Activated T-cell treated with anti-CD3 and anti-CD28 coated beads, Interleukin-2, amount 50 U/mL, for 72 hours (primary cell): Measurements from ENCODE around the gene TWIST1. TPM values are rescaled to one million over a fixed set of nuclear protein-coding genes. Genes with fewer than 3 reads are reported as not detected.

Experiments
- ATAC-seq, 2 donors: fragments of 150-1000 bp; cut with Tn5 transposase; replicated peaks in 1 of 2; 2 replicates each; pipeline ENCODE4 v1.10.0; 2021; ENCODE audit warnings: moderate library complexity in 2 of 2, mild to moderate bottlenecking in 1 of 2
- DNase-seq, 2 donors: peaks; one replicate each; pipeline ENCODE4 v3.0.0; 2021 to 2022; ENCODE audit warnings: mixed read lengths in 1 of 2
- H3K27ac Mint-ChIP-seq: one replicate; pipeline ENCODE4 v1.8.0; 2022; ENCODE audit warnings: mild to moderate bottlenecking, moderate library complexity, mixed read lengths
- H3K27me3 Mint-ChIP-seq: one replicate; pipeline ENCODE4 v1.8.0; 2022; ENCODE audit warnings: low read depth, mixed read lengths
- H3K36me3 Mint-ChIP-seq, 2 donors: one replicate each; pipeline ENCODE4 v1.8.0; 2022; ENCODE audit warnings: mixed read lengths in 2 of 2, mild to moderate bottlenecking in 1 of 2; ENCODE audit not compliant: insufficient read depth in 2 of 2
- H3K4me1 Mint-ChIP-seq: one replicate; pipeline ENCODE4 v1.8.0; 2022; ENCODE audit warnings: low read depth, mixed read lengths
- H3K4me3 Mint-ChIP-seq, 2 donors: one replicate each; pipeline ENCODE4 v1.8.0; 2022; ENCODE audit warnings: mild to moderate bottlenecking in 2 of 2, mixed read lengths in 2 of 2, moderate library complexity in 2 of 2
- H3K9me3 Mint-ChIP-seq, 2 donors: one replicate each; pipeline ENCODE4 v1.8.0; 2022; ENCODE audit warnings: mixed read lengths in 2 of 2
- total RNA-seq, 2 donors: library from RNA; stranded (reverse); gene quantifications; one replicate each; pipeline ENCODE4 v1.2.3, GENCODE V29; 2022

Gene TWIST1
- total RNA-seq, 2 donors from 2014 or later: 0.48 to 6.5 TPM

GRCh38 chr7:19098510-19098909, 18.9 kb downstream of the TWIST1 start:
- no peaks in the 10 kb centered on the region for H3K9me3 Mint-ChIP-seq
- no peaks in the 10 kb centered on the region for H3K36me3 Mint-ChIP-seq
- ATAC-seq: no peak
- no peak for DNase-seq
- H3K4me1 Mint-ChIP-seq: no peaks in the 10 kb centered on the region
- no peak overlapping the region for H3K27ac Mint-ChIP-seq
- H3K27me3 Mint-ChIP-seq: peaks cover 7% of the 10 kb centered on the region
- no peak overlapping the region for H3K4me3 Mint-ChIP-seq

DNA sequence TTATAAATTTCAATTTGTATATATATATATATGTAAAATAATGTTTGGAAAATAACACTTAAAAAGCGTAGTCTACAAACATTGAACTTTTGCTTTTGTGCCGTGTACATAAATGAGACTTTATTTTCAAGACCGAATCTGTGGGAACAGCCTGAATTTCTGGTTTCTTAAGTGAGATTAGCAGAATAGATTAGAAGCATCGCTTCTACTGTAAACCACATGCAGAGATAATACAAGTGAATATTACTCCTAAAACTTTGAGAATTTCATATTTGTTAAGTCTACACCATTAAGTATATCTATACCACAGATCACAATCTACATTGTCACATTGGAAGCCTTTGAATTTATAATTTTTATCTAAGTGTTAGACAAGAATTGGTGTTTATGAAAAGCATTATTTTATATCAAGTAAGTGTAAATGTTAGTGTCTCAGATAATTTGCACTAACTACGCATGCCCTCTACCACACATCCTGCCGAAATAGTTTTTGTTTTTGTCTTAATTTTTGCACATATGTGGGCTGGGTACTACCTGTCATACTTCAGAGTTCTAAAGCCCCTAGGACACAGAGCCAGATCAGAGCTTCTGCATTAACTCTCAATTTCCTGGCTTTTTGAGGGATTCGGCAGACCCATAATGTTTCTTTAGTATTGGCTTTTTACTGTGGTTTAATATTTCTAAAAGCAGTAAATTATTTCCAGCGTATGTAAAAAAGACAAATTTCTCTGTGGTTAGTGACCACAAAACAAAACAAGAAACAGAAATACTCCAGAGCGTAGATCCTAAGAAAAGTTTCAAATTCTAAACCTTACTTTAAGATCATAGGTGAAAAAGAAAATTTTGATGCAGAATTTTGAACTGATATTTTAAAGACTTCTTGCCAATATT, 20.0 kb downstream of the TWIST1 start:
- H3K9me3 Mint-ChIP-seq: peaks cover 0 to 2% of the 10 kb centered on the region in 2 donors
- ATAC-seq (no peak), DNase-seq (no peak)
- H3K36me3 Mint-ChIP-seq: no peaks in the 10 kb centered on the region
- no peak overlapping the region for H3K4me3 Mint-ChIP-seq
- H3K27ac Mint-ChIP-seq: no peak overlapping the region
- H3K27me3 Mint-ChIP-seq: no peaks in the 10 kb centered on the region
- H3K4me1 Mint-ChIP-seq: no peaks in the 10 kb centered on the region

DNA sequence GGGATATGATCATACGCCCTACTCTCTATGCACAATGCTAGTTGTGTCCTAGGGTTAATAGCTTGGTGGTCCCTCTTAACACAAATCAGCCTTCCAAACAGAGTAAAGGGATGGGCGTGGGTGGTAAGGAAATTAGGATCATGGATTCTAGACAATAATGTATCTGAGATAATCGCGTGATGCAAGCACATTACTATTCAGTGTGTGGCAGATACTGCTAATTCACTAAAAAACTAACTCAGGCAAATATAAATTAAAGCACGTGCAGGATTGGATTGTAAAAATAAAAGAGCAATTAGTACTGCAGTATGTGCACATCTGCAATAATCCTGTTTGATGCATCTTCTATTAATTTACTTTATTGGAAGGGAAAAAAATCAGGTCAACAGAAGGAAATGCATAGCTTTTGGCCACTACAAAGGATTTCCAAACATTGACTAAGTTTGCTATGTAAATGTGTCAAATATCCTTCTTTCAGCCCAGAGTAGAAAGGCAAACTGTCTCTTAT, 22.0 kb downstream of the TWIST1 start:
- no peaks in the 10 kb centered on the region for H3K4me1 Mint-ChIP-seq
- H3K9me3 Mint-ChIP-seq: peaks cover 0 to 3% of the 10 kb centered on the region in 2 donors
- no peaks in the 10 kb centered on the region for H3K27me3 Mint-ChIP-seq
- no peaks in the 10 kb centered on the region for H3K36me3 Mint-ChIP-seq
- ATAC-seq (no peak), DNase-seq (no peak)
- H3K4me3 Mint-ChIP-seq: no peak overlapping the region
- H3K27ac Mint-ChIP-seq: no peak overlapping the region

- Mint-ChIP-seq H3K27ac (no peak overlapping the region), H3K9me3 (peaks cover 0 to 3% of the 10 kb centered on the region in 2 donors), H3K36me3 (no peaks in the 10 kb centered on the region), H3K4me3 (no peak overlapping the region), H3K27me3 (no peaks in the 10 kb centered on the region), H3K4me1 (no peaks in the 10 kb centered on the region)
- no peak for ATAC-seq
- DNase-seq: no peak
Measured at GRCh38 chr7:19094598-19095352, 22.7 kb downstream of the TWIST1 start.

DNA sequence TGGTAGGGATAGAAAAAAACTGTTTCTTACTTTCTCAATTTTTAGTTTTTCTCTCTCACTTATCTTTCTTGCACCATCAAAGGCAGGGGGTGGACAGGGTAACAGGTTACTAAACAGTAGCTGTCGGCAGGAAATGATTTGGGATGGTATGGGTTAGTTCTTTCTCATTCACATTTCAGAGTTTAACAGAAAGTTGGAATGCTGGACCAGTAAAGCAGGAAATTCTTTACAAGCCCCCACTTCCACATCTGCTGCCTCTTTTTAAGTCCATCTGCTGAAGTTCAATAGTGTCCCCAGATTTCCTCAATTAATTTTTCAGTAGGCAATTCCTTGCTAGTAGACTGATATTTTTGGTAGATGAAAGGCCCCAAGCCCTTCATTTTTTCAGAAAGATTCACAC, 23.3 kb downstream of the TWIST1 start:
- Mint-ChIP-seq H3K4me3 (no peak overlapping the region), H3K9me3 (peaks cover 0 to 3% of the 10 kb centered on the region in 2 donors), H3K36me3 (no peaks in the 10 kb centered on the region), H3K27ac (no peak overlapping the region), H3K4me1 (no peaks in the 10 kb centered on the region), H3K27me3 (no peaks in the 10 kb centered on the region)
- DNase-seq (no peak), ATAC-seq (no peak)

DNA sequence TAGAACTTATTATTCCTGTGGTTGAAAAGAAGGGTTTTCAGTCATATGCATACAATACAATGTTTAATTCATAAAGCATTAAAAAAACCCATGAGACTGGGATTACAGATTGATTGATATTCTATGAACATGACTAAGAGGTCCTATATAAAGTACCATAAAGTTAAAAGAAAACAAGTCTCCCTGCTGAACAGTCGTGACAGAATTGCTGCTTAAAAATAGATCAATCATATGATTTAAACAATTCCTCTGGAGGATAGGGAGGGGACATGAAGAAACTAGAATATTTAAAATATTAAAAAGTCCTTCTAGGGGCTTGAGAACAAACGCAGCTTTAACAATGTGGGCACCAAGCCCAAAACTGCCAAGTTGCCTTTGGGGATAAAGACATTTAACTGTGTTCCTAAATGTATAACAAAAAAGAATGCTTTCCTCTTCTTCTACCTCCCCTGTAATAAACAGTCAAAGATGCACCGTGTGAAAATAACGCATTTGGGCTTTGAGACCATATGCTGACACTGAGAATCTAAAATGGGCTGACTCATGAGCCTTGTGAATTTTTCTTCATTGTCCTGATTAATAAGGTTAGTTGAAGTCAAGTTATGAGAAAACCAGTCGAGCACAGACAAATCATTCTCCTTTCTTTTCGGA, 25.8 kb downstream of the TWIST1 start:
- DNase-seq (no peak), ATAC-seq (no peak)
- H3K36me3 Mint-ChIP-seq: no peaks in the 10 kb centered on the region
- no peak overlapping the region for H3K27ac Mint-ChIP-seq
- H3K4me1 Mint-ChIP-seq: no peaks in the 10 kb centered on the region
- H3K4me3 Mint-ChIP-seq: no peak overlapping the region
- H3K9me3 Mint-ChIP-seq: peaks cover 0 to 3% of the 10 kb centered on the region in 2 donors
- no peaks in the 10 kb centered on the region for H3K27me3 Mint-ChIP-seq

DNA sequence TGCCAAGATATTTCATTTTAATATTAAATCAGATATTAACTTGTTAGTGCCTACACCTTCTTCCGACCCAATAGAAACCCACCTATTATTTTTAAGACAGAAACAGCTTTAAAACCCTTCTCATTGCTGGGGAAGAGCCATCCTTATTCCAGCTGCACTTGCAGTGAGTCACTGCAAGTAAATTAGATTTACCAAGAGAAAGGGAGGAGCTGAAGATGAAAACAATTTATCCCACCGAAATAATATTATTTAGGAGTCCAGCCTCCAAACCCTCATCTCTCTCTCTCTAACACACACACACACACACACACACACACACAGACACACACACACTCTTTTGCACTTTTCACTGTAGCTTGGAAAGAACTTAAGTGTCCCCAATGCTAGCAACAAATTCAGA, 26.9 kb downstream of the TWIST1 start:
- ATAC-seq: no peak
- Mint-ChIP-seq H3K9me3 (peaks cover 0 to 3% of the 10 kb centered on the region in 2 donors), H3K4me3 (no peak overlapping the region), H3K27ac (no peak overlapping the region), H3K27me3 (no peaks in the 10 kb centered on the region), H3K36me3 (no peaks in the 10 kb centered on the region), H3K4me1 (no peaks in the 10 kb centered on the region)
- DNase-seq: no peak

DNA sequence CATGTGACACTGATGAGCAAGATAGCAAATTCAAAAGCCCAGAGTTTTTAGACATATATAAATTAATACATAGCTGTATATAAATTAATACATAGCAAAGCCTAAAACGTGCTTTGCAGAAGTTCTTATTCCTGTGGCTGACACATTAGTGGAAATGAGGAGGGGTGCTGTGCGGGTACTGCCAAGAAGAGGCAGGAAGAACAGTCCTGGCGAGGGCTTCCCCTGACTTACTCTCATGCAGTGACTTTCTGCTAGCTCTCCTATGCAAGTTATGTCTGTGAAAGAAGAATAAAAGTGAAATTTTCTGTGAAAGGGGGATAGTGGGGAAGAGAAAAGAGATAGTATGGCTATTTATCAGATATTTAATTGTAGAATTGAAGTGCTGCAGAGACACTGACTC, 27.6 kb downstream of the TWIST1 start:
- no peaks in the 10 kb centered on the region for H3K4me1 Mint-ChIP-seq
- no peak overlapping the region for H3K27ac Mint-ChIP-seq
- peaks cover 0 to 6% of the 10 kb centered on the region in 2 donors for H3K9me3 Mint-ChIP-seq
- DNase-seq: no peak
- H3K27me3 Mint-ChIP-seq: no peaks in the 10 kb centered on the region
- H3K4me3 Mint-ChIP-seq: no peak overlapping the region
- no peaks in the 10 kb centered on the region for H3K36me3 Mint-ChIP-seq
- ATAC-seq: no peak

- Mint-ChIP-seq H3K4me1 (no peaks in the 10 kb centered on the region), H3K27ac (no peak overlapping the region), H3K9me3 (peaks cover 0 to 6% of the 10 kb centered on the region in 2 donors), H3K4me3 (no peak overlapping the region), H3K36me3 (no peaks in the 10 kb centered on the region), H3K27me3 (no peaks in the 10 kb centered on the region)
- DNase-seq (no peak), ATAC-seq (no peak)
Measured at GRCh38 chr7:19089378-19089777, 28.1 kb downstream of the TWIST1 start.

- no peak overlapping the region for H3K4me3 Mint-ChIP-seq
Measured at GRCh38 chr7:19080093-19080492, 37.3 kb downstream of the TWIST1 start.

DNA sequence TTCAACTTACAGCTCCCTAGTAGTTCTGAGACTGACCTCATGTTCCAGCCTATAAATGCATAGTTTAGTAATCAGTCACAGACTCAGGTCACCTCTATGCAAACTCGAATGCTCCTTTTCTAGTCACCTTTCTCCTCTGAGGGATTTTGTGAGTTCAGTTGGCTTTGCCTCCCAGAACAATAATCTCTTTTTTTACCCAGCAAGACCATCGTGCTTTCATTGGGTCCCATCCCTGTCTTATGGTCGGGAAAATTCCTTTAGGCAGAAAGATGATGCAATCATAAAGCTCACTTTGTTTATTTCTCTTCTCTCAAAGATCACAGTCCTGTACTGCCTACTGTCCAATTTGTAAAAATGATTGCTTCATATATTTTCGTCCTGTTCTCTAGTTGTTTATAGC, 38.4 kb downstream of the TWIST1 start:
- Mint-ChIP-seq H3K36me3 (peaks cover 0 to 3% of the 10 kb centered on the region in 2 donors), H3K9me3 (peaks cover 2 to 8% of the 10 kb centered on the region in 2 donors), H3K27me3 (no peaks in the 10 kb centered on the region), H3K4me1 (no peaks in the 10 kb centered on the region), H3K4me3 (no peak overlapping the region), H3K27ac (no peak overlapping the region)
- no peak for DNase-seq
- no peak for ATAC-seq

More at GRCh38 chr7:19080093-19080492, 37.3 kb downstream of the TWIST1 start:
- ATAC-seq: no peak
- H3K9me3 Mint-ChIP-seq: peaks cover 3 to 8% of the 10 kb centered on the region in 2 donors
- peaks cover 0 to 3% of the 10 kb centered on the region in 2 donors for H3K36me3 Mint-ChIP-seq
- H3K27me3 Mint-ChIP-seq: no peaks in the 10 kb centered on the region
- H3K27ac Mint-ChIP-seq: no peak overlapping the region
- no peak for DNase-seq
- H3K4me1 Mint-ChIP-seq: no peaks in the 10 kb centered on the region

GRCh38 chr7:19069842-19070241, 47.6 kb downstream of the TWIST1 start:
- no peaks in the 10 kb centered on the region for H3K4me1 Mint-ChIP-seq
- H3K4me3 Mint-ChIP-seq: no peak overlapping the region
- H3K27me3 Mint-ChIP-seq: no peaks in the 10 kb centered on the region
- H3K36me3 Mint-ChIP-seq: peaks cover 0 to 1% of the 10 kb centered on the region in 2 donors
- no peak for DNase-seq
- no peak overlapping the region for H3K27ac Mint-ChIP-seq
- H3K9me3 Mint-ChIP-seq: peaks cover 0 to 2% of the 10 kb centered on the region in 2 donors
- no peak for ATAC-seq

GRCh38 chr7:19066170-19066569, 51.3 kb downstream of the TWIST1 start:
- Mint-ChIP-seq H3K27ac (no peak overlapping the region), H3K4me3 (no peak overlapping the region), H3K9me3 (peaks cover 0 to 4% of the 10 kb centered on the region in 2 donors), H3K4me1 (no peaks in the 10 kb centered on the region), H3K36me3 (peaks cover 0 to 1% of the 10 kb centered on the region in 2 donors), H3K27me3 (no peaks in the 10 kb centered on the region)
- no peak for DNase-seq
- ATAC-seq: no peak
